Effector memory CD8-positive, alpha-beta T cell (primary cell): ENCODE measurements around the gene PTPN14.
"Not testable (repeated sequence)": the region's sequence is repeated elsewhere in the genome, so short reads cannot be mapped to it uniquely, and the experiment has no call there.

Experiments
- ATAC-seq: fragments of 150-1000 bp; cut with Tn5 transposase; replicated peaks from 2 replicates; pipeline ENCODE4 v1.10.0; 2021; ENCODE audit warnings: mild to moderate bottlenecking, moderate library complexity
- DNase-seq, 3 experiments: peaks; one replicate each; pipeline ENCODE4 v3.0.0; 2021
- H3K27ac Mint-ChIP-seq, 2 donors: one replicate each; pipeline ENCODE4 v1.8.0; 2022; ENCODE audit warnings: mild to moderate bottlenecking in 2 of 2, mixed read lengths in 2 of 2, moderate library complexity in 2 of 2
- H3K27me3 Mint-ChIP-seq, 2 donors: one replicate each; pipeline ENCODE4 v1.8.0; 2022; ENCODE audit warnings: mixed read lengths in 2 of 2
- H3K36me3 Mint-ChIP-seq: one replicate; pipeline ENCODE4 v1.8.0; 2022; ENCODE audit warnings: mild to moderate bottlenecking, moderate library complexity, mixed read lengths; ENCODE audit not compliant: insufficient read depth
- H3K4me1 Mint-ChIP-seq, 2 donors: one replicate each; pipeline ENCODE4 v1.8.0; 2022; ENCODE audit warnings: low read depth in 2 of 2, mixed read lengths in 2 of 2
- H3K4me3 Mint-ChIP-seq, 2 donors: one replicate each; pipeline ENCODE4 v1.8.0; 2022; ENCODE audit warnings: mild to moderate bottlenecking in 2 of 2, mixed read lengths in 2 of 2, moderate library complexity in 2 of 2
- H3K9me3 Mint-ChIP-seq, 2 donors: one replicate each; pipeline ENCODE4 v1.8.0; 2022; ENCODE audit warnings: mixed read lengths in 2 of 2
- total RNA-seq, 9 experiments: gene quantifications; one replicate each; lab custom pipeline; 2026; lab: John Stamatoyannopoulos, UW

PTPN14 gene
- total RNA-seq = 0 to 3.1 (median 0.36) reads per million in 9 experiments

- ATAC-seq (no peak), DNase-seq (no peak)
- H3K36me3 Mint-ChIP-seq = no peaks in the 10 kb centered on the region
- no peak within 1 kb of the TSS for H3K27ac Mint-ChIP-seq
- no peaks in the 10 kb centered on the region for H3K4me1 Mint-ChIP-seq
- H3K4me3 Mint-ChIP-seq = peak within 1 kb of the TSS in 1 of 2 donors; percentile 54
- peaks cover 56 to 67% of the 10 kb centered on the region in 2 donors for H3K27me3 Mint-ChIP-seq
- no peaks in the 10 kb centered on the region for H3K9me3 Mint-ChIP-seq
Observed at GRCh38 chr1:214551436-214552173, at the start of gene PTPN14. TSS of gene PTPN14 (minus strand) at chr1:214551602. CDS start at chr1:214464803, 86,799 bp downstream.

- Mint-ChIP-seq H3K4me1 (no peaks in the 10 kb centered on the region), H3K36me3 (no peaks in the 10 kb centered on the region), H3K27me3 (peaks cover 34 to 35% of the 10 kb centered on the region in 2 donors), H3K4me3 (no peak overlapping the region), H3K9me3 (no peaks in the 10 kb centered on the region), H3K27ac (no peak overlapping the region)
- ATAC-seq (no peak), DNase-seq (no peak)
Observed at GRCh38 chr1:214593158-214593557, 41.8 kb upstream of the PTPN14 start.

- H3K27ac Mint-ChIP-seq, ATAC-seq: not testable (repeated sequence)
Observed at GRCh38 chr1:214591918-214592317, 40.5 kb upstream of the PTPN14 start.

GRCh38 chr1:214590696-214591095 lies 39.3 kb upstream of the PTPN14 start:
- no peak overlapping the region for H3K4me3 Mint-ChIP-seq
- ATAC-seq = no peak

More at GRCh38 chr1:214591918-214592317, 40.5 kb upstream of the PTPN14 start:
- not testable (repeated sequence) for H3K36me3 Mint-ChIP-seq, DNase-seq, H3K9me3 Mint-ChIP-seq, H3K4me3 Mint-ChIP-seq, H3K4me1 Mint-ChIP-seq
- H3K27me3 Mint-ChIP-seq = peaks cover 35 to 39% of the 10 kb centered on the region in 2 donors

GRCh38 chr1:214588963-214589597 lies 37.7 kb upstream of the PTPN14 start:
- Mint-ChIP-seq H3K27ac (no peak overlapping the region), H3K9me3 (no peaks in the 10 kb centered on the region), H3K27me3 (peaks cover 35 to 47% of the 10 kb centered on the region in 2 donors), H3K4me1 (no peaks in the 10 kb centered on the region), H3K36me3 (no peaks in the 10 kb centered on the region), H3K4me3 (no peak overlapping the region)
- no peak for ATAC-seq
- no peak for DNase-seq

More at GRCh38 chr1:214590696-214591095, 39.3 kb upstream of the PTPN14 start:
- Mint-ChIP-seq H3K9me3 (no peaks in the 10 kb centered on the region), H3K4me1 (no peaks in the 10 kb centered on the region), H3K27ac (no peak overlapping the region), H3K27me3 (peaks cover 35 to 39% of the 10 kb centered on the region in 2 donors), H3K36me3 (no peaks in the 10 kb centered on the region)
- no peak for DNase-seq

GRCh38 chr1:214587165-214587564 lies 35.8 kb upstream of the PTPN14 start:
- no peak for ATAC-seq
- DNase-seq = no peak
- no peaks in the 10 kb centered on the region for H3K36me3 Mint-ChIP-seq
- H3K9me3 Mint-ChIP-seq = no peaks in the 10 kb centered on the region
- H3K27ac Mint-ChIP-seq = no peak overlapping the region
- peaks cover 35 to 49% of the 10 kb centered on the region in 2 donors for H3K27me3 Mint-ChIP-seq
- no peak overlapping the region for H3K4me3 Mint-ChIP-seq
- H3K4me1 Mint-ChIP-seq = no peaks in the 10 kb centered on the region

- Mint-ChIP-seq H3K27me3 (peaks cover 31 to 44% of the 10 kb centered on the region in 2 donors), H3K27ac (no peak overlapping the region), H3K36me3 (no peaks in the 10 kb centered on the region), H3K4me3 (no peak overlapping the region), H3K4me1 (no peaks in the 10 kb centered on the region), H3K9me3 (no peaks in the 10 kb centered on the region)
- ATAC-seq (no peak), DNase-seq (no peak)
Observed at GRCh38 chr1:214586621-214587020, 35.2 kb upstream of the PTPN14 start.

GRCh38 chr1:214584805-214585766 lies 33.7 kb upstream of the PTPN14 start:
- Mint-ChIP-seq H3K27me3 (peaks cover 18 to 28% of the 10 kb centered on the region in 2 donors), H3K4me3 (no peak overlapping the region), H3K9me3 (no peaks in the 10 kb centered on the region), H3K4me1 (no peaks in the 10 kb centered on the region), H3K27ac (no peak overlapping the region), H3K36me3 (no peaks in the 10 kb centered on the region)
- DNase-seq (no peak), ATAC-seq (no peak)

- no peaks in the 10 kb centered on the region for H3K9me3 Mint-ChIP-seq
- H3K27ac Mint-ChIP-seq = no peak overlapping the region
- H3K4me1 Mint-ChIP-seq = no peaks in the 10 kb centered on the region
- no peaks in the 10 kb centered on the region for H3K36me3 Mint-ChIP-seq
- DNase-seq = no peak
- peaks cover 9 to 22% of the 10 kb centered on the region in 2 donors for H3K27me3 Mint-ChIP-seq
- no peak overlapping the region for H3K4me3 Mint-ChIP-seq
- no peak for ATAC-seq
Observed at GRCh38 chr1:214583824-214584554, 32.6 kb upstream of the PTPN14 start.

- DNase-seq = no peak
- Mint-ChIP-seq H3K4me1 (no peaks in the 10 kb centered on the region), H3K27me3 (peaks cover under 1 to 14% of the 10 kb centered on the region in 2 donors), H3K27ac (no peak overlapping the region), H3K4me3 (no peak overlapping the region), H3K9me3 (no peaks in the 10 kb centered on the region), H3K36me3 (no peaks in the 10 kb centered on the region)
- ATAC-seq = no peak
Observed at GRCh38 chr1:214583113-214583512, 31.7 kb upstream of the PTPN14 start.

- DNase-seq = no peak
- Mint-ChIP-seq H3K4me3 (no peak overlapping the region), H3K4me1 (no peaks in the 10 kb centered on the region), H3K27me3 (peaks cover 0 to 10% of the 10 kb centered on the region in 2 donors), H3K9me3 (no peaks in the 10 kb centered on the region), H3K27ac (no peak overlapping the region), H3K36me3 (no peaks in the 10 kb centered on the region)
- no peak for ATAC-seq
Observed at GRCh38 chr1:214582289-214582891, 31.0 kb upstream of the PTPN14 start.

- Mint-ChIP-seq H3K4me1 (no peaks in the 10 kb centered on the region), H3K9me3 (peaks cover 0 to 1% of the 10 kb centered on the region in 2 donors), H3K4me3 (no peak overlapping the region), H3K36me3 (no peaks in the 10 kb centered on the region), H3K27ac (no peak overlapping the region), H3K27me3 (peaks cover 1 to 10% of the 10 kb centered on the region in 2 donors)
- no peak for DNase-seq
- ATAC-seq = no peak
Observed at GRCh38 chr1:214581785-214582184, 30.4 kb upstream of the PTPN14 start.
